ENCODE measurements around the gene ZMIZ1. TPM values are rescaled to one million over a fixed set of nuclear protein-coding genes. Genes with fewer than 3 reads are reported as not detected.

The ZMIZ1 gene
- total and polyA plus RNA-seq, 2 experiments from 2014 or later: 9.2 to 30.9 TPM

- Histone ChIP-seq H3K79me2 (replicated peaks; ENCODE audit: insufficient read depth) (no peaks in the 10 kb centered on the region), H3K36me3 (ENCODE audit: insufficient read depth) (no peaks in the 10 kb centered on the region), H3K4me1 (ENCODE audit: insufficient read depth) (peaks cover 14% of the 10 kb centered on the region), H3K27me3 (ENCODE audit: insufficient read depth) (peaks cover 18% of the 10 kb centered on the region), H3K27ac (ENCODE audit: low read depth) (no peak overlapping the region), H4K20me1 (replicated peaks; ENCODE audit: insufficient read depth) (peaks cover 3% of the 10 kb centered on the region; the same call in 1 of the 2 replicates), H3K4me3 (0 out of 2 replicates have a peak overlapping the region, but pooled peaks have one; percentile 3), H3F3A (replicated peaks; ENCODE audit: low read depth) (no peaks in the 10 kb centered on the region), H3K4me2 (peak overlapping the region; percentile 28), H2AFZ (no peak overlapping the region), H3K9me2 (ENCODE audit: insufficient read depth) (no peaks in the 10 kb centered on the region)
- ATAC-seq (peak; percentile 11; the same call in 2 of the 3 replicates), DNase-seq (ENCODE audit: low spot score) (peak; percentile 63)
- Mint-ChIP-seq H3K27ac (no peak overlapping the region), H3K4me3 (no peak overlapping the region), H3K4me1 (peaks cover 35% of the 10 kb centered on the region), H3K9me3 (no peaks in the 10 kb centered on the region), H3K27me3 (ENCODE audit: insufficient read depth, low read depth, poor library complexity) (peaks cover 16% of the 10 kb centered on the region), H3K36me3 (ENCODE audit: low read depth) (peaks cover 3% of the 10 kb centered on the region; the same call in 1 of the 3 replicates)
- TF ChIP-seq REST (IDR thresholded peaks at IDR 0.05; ENCODE audit: unreplicated experiment): no peak
Measured at GRCh38 chr10:79229071-79229541, 160.3 kb downstream of the ZMIZ1 start.

- Mint-ChIP-seq H3K27me3 (ENCODE audit: insufficient read depth, low read depth, poor library complexity) (peaks cover 23% of the 10 kb centered on the region), H3K36me3 (ENCODE audit: low read depth) (peaks cover 3% of the 10 kb centered on the region; the same call in 1 of the 3 replicates), H3K27ac (peak overlapping the region; percentile 24; the same call in 1 of the 2 replicates), H3K4me1 (peaks cover 28% of the 10 kb centered on the region), H3K4me3 (peak overlapping the region; percentile 31), H3K9me3 (no peaks in the 10 kb centered on the region)
- Histone ChIP-seq H3K4me1 (ENCODE audit: insufficient read depth) (peaks cover 13% of the 10 kb centered on the region), H3F3A (replicated peaks; ENCODE audit: low read depth) (no peaks in the 10 kb centered on the region), H3K36me3 (ENCODE audit: insufficient read depth) (no peaks in the 10 kb centered on the region), H3K27ac (ENCODE audit: low read depth) (no peak overlapping the region), H3K9me2 (ENCODE audit: insufficient read depth) (no peaks in the 10 kb centered on the region), H3K4me3 (peak overlapping the region; percentile 18; the same call in 1 of the 2 replicates), H3K27me3 (ENCODE audit: insufficient read depth) (peaks cover 26% of the 10 kb centered on the region), H4K20me1 (replicated peaks; ENCODE audit: insufficient read depth) (peaks cover 7% of the 10 kb centered on the region), H3K79me2 (replicated peaks; ENCODE audit: insufficient read depth) (no peaks in the 10 kb centered on the region), H2AFZ (no peak overlapping the region), H3K4me2 (peak overlapping the region; percentile 28)
- no peak for DNase-seq (ENCODE audit: low spot score)
- ATAC-seq: peak; percentile 36
- TF ChIP-seq ZNF462 (CRISPR knock-in tag; IDR thresholded peaks at IDR 0.05) (no peak), NANOG (IDR thresholded peaks at IDR 0.05; ENCODE audit: borderline replicate concordance) (no peak), STAT1 (IDR thresholded peaks at IDR 0.05; ENCODE audit: unreplicated experiment) (no peak), EZH2phosphoT487 (IDR thresholded peaks at IDR 0.05; ENCODE audit: unreplicated experiment) (no peak), ZNF331 (CRISPR knock-in tag; IDR thresholded peaks at IDR 0.05; ENCODE audit: low read depth) (no peak), ETS1 (IDR thresholded peaks at IDR 0.05) (no peak)
Measured at GRCh38 chr10:79229830-79230327, 161.1 kb downstream of the ZMIZ1 start.

All from GM23338 (cell line).